ENCODE measurements around the gene ATP2C2.
"Not testable (repeated sequence)": the region's sequence is repeated elsewhere in the genome, so short reads cannot be mapped to it uniquely, and the experiment has no call there.

The ATP2C2 gene

DNA sequence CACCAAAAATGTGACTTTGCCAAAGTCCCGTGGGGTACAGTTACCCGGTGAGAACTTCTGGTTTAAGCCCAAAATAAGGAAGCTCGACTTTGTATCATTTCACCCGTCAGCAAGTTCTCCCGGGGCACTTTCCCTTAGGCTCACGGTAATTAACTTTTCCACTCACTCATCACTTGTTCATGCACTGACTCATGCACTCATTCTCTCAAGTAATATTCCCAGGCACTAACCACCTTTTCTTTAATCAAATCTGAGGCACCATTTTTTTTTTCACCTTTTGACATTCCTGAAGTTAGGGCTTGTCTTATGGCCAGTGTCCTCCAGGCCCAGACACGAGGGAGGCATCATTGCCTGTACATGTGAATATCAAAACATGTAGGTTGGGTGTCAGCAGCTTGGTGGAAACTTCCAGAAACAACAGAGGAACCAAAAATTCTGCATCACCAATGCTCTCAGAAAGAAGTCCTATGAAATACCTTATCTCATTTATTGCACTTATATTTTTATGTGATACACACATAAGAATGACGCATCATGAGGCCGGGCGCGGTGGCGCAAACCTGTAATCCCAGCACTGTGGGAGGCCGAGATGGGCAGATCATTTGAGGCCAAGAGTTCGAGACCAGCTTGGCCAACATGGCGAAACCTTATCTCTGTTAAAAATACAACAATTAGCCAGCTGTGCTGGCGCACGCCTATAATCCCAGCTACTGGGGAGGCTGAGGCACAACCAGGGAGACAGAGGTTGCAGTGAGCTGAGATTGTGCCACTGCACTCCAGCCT lies 36.1 kb upstream of the ATP2C2 start:
- TF ChIP-seq, protein P1, sequence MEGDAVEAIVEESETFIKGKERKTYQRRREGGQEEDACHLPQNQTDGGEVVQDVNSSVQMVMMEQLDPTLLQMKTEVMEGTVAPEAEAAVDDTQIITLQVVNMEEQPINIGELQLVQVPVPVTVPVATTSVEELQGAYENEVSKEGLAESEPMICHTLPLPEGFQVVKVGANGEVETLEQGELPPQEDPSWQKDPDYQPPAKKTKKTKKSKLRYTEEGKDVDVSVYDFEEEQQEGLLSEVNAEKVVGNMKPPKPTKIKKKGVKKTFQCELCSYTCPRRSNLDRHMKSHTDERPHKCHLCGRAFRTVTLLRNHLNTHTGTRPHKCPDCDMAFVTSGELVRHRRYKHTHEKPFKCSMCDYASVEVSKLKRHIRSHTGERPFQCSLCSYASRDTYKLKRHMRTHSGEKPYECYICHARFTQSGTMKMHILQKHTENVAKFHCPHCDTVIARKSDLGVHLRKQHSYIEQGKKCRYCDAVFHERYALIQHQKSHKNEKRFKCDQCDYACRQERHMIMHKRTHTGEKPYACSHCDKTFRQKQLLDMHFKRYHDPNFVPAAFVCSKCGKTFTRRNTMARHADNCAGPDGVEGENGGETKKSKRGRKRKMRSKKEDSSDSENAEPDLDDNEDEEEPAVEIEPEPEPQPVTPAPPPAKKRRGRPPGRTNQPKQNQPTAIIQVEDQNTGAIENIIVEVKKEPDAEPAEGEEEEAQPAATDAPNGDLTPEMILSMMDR (conservative IDR thresholded peaks at IDR 0.05; ENCODE audit: low read depth, low read length): no peak
- H3K4me3 ChIP-seq (ENCODE audit: low read depth, low read length): no peak overlapping the region
- DNase-seq (ENCODE audit: low read depth): no peak

DNA sequence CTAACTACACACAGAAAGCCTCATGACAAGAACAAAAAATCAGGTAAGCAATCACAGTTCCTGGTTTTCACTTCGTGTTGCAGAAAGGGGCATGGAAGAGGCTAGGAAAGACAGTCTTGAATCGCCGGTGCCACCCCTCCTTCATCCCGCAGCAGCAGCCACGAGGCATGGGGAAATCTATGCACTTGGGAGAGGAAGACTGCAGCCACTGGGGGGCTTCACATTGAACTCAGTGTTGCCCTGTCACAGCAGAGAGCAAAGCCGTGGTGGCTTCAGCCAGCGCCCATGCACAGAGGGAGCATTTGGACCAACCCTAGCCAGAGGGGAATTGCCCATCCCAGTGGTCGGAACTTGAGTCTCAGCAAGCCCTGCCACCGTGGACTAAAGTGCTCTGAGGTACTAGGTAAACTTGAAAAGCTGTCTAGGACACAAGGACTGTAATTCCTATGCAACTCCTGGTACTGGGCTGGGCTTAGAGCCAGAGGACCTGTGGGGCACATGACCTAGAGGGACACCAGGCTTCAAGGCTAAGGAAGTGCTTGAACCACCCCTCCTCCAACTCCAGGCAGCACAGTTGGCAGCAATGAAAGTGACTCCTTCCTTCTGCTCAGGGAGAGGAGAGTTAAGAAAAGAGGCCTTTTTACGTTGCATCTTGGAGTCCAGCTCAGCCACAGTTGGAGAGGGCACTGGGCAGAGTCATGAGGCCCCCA lies 35.2 kb upstream of the ATP2C2 start:
- TF ChIP-seq, protein P1 (conservative IDR thresholded peaks at IDR 0.05; ENCODE audit: low read depth, low read length): no peak

DNA sequence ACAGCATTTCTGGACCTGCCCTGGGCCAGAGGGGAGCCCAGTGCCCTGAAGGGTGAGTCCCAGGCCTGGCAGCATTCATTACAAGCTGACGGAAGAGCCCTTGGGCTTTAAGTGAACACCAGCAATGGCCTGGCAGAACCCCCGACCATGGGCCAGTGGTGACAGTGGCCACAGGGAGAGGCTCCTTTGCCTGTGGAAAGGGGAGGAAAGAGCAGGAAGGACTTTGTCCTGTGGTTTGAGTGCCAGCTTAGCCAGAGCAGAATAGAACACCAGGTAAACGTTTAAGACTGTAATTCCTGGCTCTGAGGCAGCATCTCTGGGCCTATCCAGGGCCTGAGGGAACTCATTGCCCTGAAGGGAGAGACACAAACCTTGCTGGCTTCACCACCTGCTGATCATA lies 34.3 kb upstream of the ATP2C2 start:
- TF ChIP-seq, protein P1 (conservative IDR thresholded peaks at IDR 0.05; ENCODE audit: low read depth, low read length): no peak
- no peak for DNase-seq (ENCODE audit: low read depth)

More for the DNA sequence above, 35.2 kb upstream of the ATP2C2 start:
- DNase-seq (ENCODE audit: low read depth): no peak
- H3K4me3 ChIP-seq (ENCODE audit: low read depth, low read length): no peak overlapping the region

DNA sequence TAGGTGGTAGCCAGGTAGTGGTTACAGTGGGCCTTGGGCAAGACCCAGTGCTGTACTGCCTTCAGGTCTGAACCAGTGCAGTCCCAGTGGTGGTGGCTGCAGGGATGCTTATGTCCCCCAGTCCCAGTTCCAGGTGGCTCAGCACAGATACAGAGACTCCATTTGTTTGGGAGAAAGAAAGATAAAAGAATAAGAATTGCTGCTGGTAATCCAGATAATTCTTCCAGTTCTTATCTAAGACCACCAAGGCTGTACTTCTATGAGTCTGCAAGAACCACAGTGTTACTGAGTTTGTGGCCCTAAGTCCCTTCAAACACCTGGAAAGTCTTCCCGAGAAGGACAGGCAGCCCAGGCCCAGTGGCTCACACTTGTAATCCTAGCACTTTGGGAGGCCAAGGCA lies 33.9 kb upstream of the ATP2C2 start:
- H3K4me3 ChIP-seq (ENCODE audit: low read depth, low read length): no peak overlapping the region
- TF ChIP-seq, protein P1 (conservative IDR thresholded peaks at IDR 0.05; ENCODE audit: low read depth, low read length): no peak
- no peak for DNase-seq (ENCODE audit: low read depth)

More for the DNA sequence above, 34.3 kb upstream of the ATP2C2 start:
- H3K4me3 ChIP-seq (ENCODE audit: low read depth, low read length): no peak overlapping the region

DNA sequence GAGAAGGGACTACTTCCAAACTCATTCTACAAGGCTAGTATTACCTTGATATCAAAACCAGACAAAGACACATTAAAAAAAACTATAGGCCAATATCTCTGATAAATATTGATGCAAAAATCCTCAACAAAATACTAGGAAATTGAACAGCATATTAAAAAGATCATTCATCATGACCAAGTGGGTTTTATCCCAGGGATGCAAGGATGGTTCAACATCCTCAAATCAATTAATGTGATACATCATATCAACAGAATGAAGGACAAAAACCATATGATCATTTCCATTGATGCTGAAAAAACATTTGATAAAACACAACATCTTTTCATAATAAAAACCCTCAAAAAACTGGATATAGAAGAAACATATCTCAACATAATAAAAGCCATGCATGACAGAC lies 31.1 kb upstream of the ATP2C2 start:
- not testable (repeated sequence) for H3K4me3 ChIP-seq (ENCODE audit: low read depth, low read length); DNase-seq (ENCODE audit: low read depth)

DNA sequence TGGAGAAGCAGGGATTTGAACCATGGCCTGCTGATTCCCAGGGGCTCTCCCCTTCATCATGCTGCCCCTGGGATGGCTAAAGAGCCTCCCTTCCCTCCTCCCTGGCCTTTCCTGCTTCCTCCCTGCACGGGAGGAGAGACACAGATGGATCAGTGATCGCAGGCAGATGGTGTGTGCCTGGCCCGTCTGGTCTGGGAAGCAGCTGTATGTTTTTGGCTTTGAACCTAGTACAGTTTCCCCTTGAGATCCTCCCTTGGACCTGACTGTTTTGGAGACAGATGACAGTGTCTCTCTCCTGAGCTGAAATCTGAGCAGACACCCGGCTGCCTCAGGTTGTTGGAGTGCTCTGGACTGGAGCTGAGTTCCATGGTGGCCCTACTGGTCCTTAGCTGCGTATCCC lies 29.0 kb upstream of the ATP2C2 start:
- no peak for DNase-seq (ENCODE audit: low read depth)
- H3K4me3 ChIP-seq (ENCODE audit: low read depth, low read length): no peak overlapping the region
- TF ChIP-seq, protein P1 (conservative IDR thresholded peaks at IDR 0.05; ENCODE audit: low read depth, low read length): no peak

DNA sequence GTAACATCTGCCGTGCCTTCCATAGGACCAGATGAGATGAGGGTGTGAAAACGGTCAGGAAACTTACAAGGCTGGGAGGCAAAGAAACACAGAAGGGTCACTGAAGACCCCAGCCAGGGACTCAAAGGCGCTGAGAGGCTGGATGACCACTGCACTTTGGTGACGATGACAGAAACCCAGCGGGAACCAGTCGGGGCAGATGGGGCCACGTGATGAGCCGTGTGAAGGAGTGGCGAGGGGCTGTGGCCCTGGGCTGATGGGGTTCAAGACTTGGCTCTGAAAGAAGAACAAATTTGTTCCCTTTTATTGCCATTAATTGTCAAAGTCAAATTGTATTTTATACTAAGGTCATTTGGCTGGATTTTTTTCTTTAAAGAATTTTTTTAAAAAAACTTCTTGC lies 28.6 kb upstream of the ATP2C2 start:
- no peak for DNase-seq (ENCODE audit: low read depth)
- TF ChIP-seq, protein P1 (conservative IDR thresholded peaks at IDR 0.05; ENCODE audit: low read depth, low read length): no peak
- H3K4me3 ChIP-seq (ENCODE audit: low read depth, low read length): no peak overlapping the region
